ENCODE results near the gene OR5H2. TPM values are rescaled to one million over a fixed set of nuclear protein-coding genes. Genes with fewer than 3 reads are reported as not detected.

Gene OR5H2
- total and polyA plus RNA-seq, 2 donors (not counting 3 experiments of a cell fraction or from before 2014, with no cell fraction given), result not detected

- no peaks in the 10 kb centered on the region for H3K9me1 ChIP-seq (replicated peaks; ENCODE audit: control insufficient read depth, extremely low read depth, insufficient read depth, low read length)
- H3K36me3 ChIP-seq (ENCODE audit: control insufficient read depth in 2 of 2, extremely low read depth in 1 of 2, insufficient read depth in 2 of 2, low read length in 2 of 2), result no peaks in the 10 kb centered on the region
- no peaks in the 10 kb centered on the region for H4K20me1 ChIP-seq (replicated peaks; ENCODE audit: control insufficient read depth, extremely low read depth, insufficient read depth, low read length)
- DNase-seq (ENCODE audit: low read depth, low spot score), result peak; percentile 46
- TF ChIP-seq EZH2 (IDR thresholded peaks at IDR 0.05; ENCODE audit: borderline replicate concordance, low read depth, low read length, severe bottlenecking), result no peak
- no peak for TF ChIP-seq MAX (IDR thresholded peaks at IDR 0.05; ENCODE audit: insufficient read depth, insufficient read length)
- peak; percentile 60 to 71 for TF ChIP-seq CTCF (IDR thresholded peaks at IDR 0.05; ENCODE audit: extremely low read depth in 1 of 2, insufficient read depth in 1 of 2, low read depth in 1 of 2, low read length in 2 of 2)
- H2AFZ ChIP-seq (ENCODE audit: low read depth, low read length), result no peak overlapping the region
- FAIRE-seq, result peak; percentile 53
- CTCF ChIA-PET, result interaction anchor here (0.7 to 3.6 kb wide), 10 partner anchors 9 to 565 kb away, joined by 3 to 72 read pairs (median 4); partner anchors contain the start of gene ARL6
- H3K79me2 ChIP-seq (ENCODE audit: control insufficient read depth, insufficient read depth, low read length), result no peaks in the 10 kb centered on the region
- H3K27ac ChIP-seq (ENCODE audit: insufficient read depth, low read depth, low read length), result no peak overlapping the region
- no peak overlapping the region for H3K4me3 ChIP-seq (replicated peaks in 1 of 3; ENCODE audit: insufficient read depth in 1 of 3, low read depth in 1 of 3, low read length in 3 of 3)
- H3K9me3 ChIP-seq (replicated peaks; ENCODE audit: control insufficient read depth, insufficient read depth, low read length), result no peaks in the 10 kb centered on the region
- no peak overlapping the region for H3K9ac ChIP-seq (replicated peaks; ENCODE audit: extremely low read depth, insufficient read depth, low read length)
- H3K27me3 ChIP-seq (ENCODE audit: control insufficient read depth in 2 of 2, insufficient read depth in 2 of 2, low read length in 2 of 2), result peaks cover 5 to 8% of the 10 kb centered on the region in 2 experiments
- no peak overlapping the region for H3K4me2 ChIP-seq (ENCODE audit: insufficient read depth, low read length)
- BruUV-seq (replicated peaks), result no TSS peak
- POLR2A ChIA-PET, result no interaction called here
- no peaks in the 10 kb centered on the region for H3K4me1 ChIP-seq (ENCODE audit: control insufficient read depth, extremely low read depth, insufficient read depth, low read length)
- dilution Hi-C loops (cut with MboI; ENCODE audit: extremely low pct_ligation_motif_present, low sequenced_read_pairs), result no loop called here
- intact Hi-C loops (cut with micrococcal nuclease), result loop anchor here (1.0 kb wide), 1 partner anchor 290 kb away; no protein-coding TSS in a partner anchor
Measured at GRCh38 chr3:98329392-98330124, 47.3 kb downstream of the OR5H2 start.

- Histone ChIP-seq H3K9me3 (replicated peaks; ENCODE audit: control insufficient read depth, insufficient read depth, low read length) (no peaks in the 10 kb centered on the region), H3K9ac (replicated peaks; ENCODE audit: extremely low read depth, insufficient read depth, low read length) (no peak overlapping the region), H3K4me2 (ENCODE audit: insufficient read depth, low read length) (no peak overlapping the region), H2AFZ (ENCODE audit: low read depth, low read length) (no peak overlapping the region), H4K20me1 (replicated peaks; ENCODE audit: control insufficient read depth, extremely low read depth, insufficient read depth, low read length) (no peaks in the 10 kb centered on the region), H3K27me3 (ENCODE audit: control insufficient read depth in 2 of 2, insufficient read depth in 2 of 2, low read length in 2 of 2) (peaks cover 4 to 5% of the 10 kb centered on the region in 2 experiments), H3K27ac (ENCODE audit: insufficient read depth, low read depth, low read length) (no peak overlapping the region), H3K4me3 (replicated peaks in 1 of 3; ENCODE audit: insufficient read depth in 1 of 3, low read depth in 1 of 3, low read length in 3 of 3) (no peak overlapping the region), H3K79me2 (ENCODE audit: control insufficient read depth, insufficient read depth, low read length) (no peaks in the 10 kb centered on the region), H3K9me1 (replicated peaks; ENCODE audit: control insufficient read depth, extremely low read depth, insufficient read depth, low read length) (no peaks in the 10 kb centered on the region), H3K36me3 (ENCODE audit: control insufficient read depth in 2 of 2, extremely low read depth in 1 of 2, insufficient read depth in 2 of 2, low read length in 2 of 2) (no peaks in the 10 kb centered on the region), H3K4me1 (ENCODE audit: control insufficient read depth, extremely low read depth, insufficient read depth, low read length) (no peaks in the 10 kb centered on the region)
- intact Hi-C loops (cut with micrococcal nuclease) (no loop called here), dilution Hi-C loops (cut with MboI; ENCODE audit: extremely low pct_ligation_motif_present, low sequenced_read_pairs) (no loop called here)
- ChIA-PET POLR2A (no interaction called here), CTCF (no interaction called here)
- no TSS peak for BruUV-seq (replicated peaks)
- FAIRE-seq, result no peak
- TF ChIP-seq MYC (IDR thresholded peaks at IDR 0.05; ENCODE audit: low read depth, low read length) (no peak), POLR2A (IDR thresholded peaks at IDR 0.05; ENCODE audit: low read depth, low read length) (no peak), CTCF (IDR thresholded peaks at IDR 0.05; ENCODE audit: extremely low read depth in 1 of 2, insufficient read depth in 1 of 2, low read depth in 1 of 2, low read length in 2 of 2) (no peak), MAX (IDR thresholded peaks at IDR 0.05; ENCODE audit: insufficient read depth, insufficient read length) (no peak), POLR2AphosphoS5 (IDR thresholded peaks at IDR 0.05; ENCODE audit: insufficient read depth, low read depth, low read length) (no peak), FOS (IDR thresholded peaks at IDR 0.05; ENCODE audit: borderline replicate concordance, insufficient read depth, low read length) (no peak), JUN (IDR thresholded peaks at IDR 0.05; ENCODE audit: borderline replicate concordance, insufficient read depth, insufficient read length, low read depth) (no peak), EZH2 (IDR thresholded peaks at IDR 0.05; ENCODE audit: borderline replicate concordance, low read depth, low read length, severe bottlenecking) (no peak), GATA2 (IDR thresholded peaks at IDR 0.05; ENCODE audit: insufficient read depth, insufficient read length, low read depth, low read length) (no peak)
- no peak for DNase-seq (ENCODE audit: low read depth, low spot score)
Measured at GRCh38 chr3:98331329-98331728, 49.0 kb downstream of the OR5H2 start.

Data from endothelial cell of umbilical vein (primary cell).